Thoracic aorta (tissue), 2 donors: ENCODE measurements around the gene METTL22. TPM values are rescaled to one million over a fixed set of nuclear protein-coding genes. Genes with fewer than 3 reads are reported as not detected.

Experiments
- ATAC-seq: fragments of 150-250 bp; one replicate; pipeline ENCODE4 v1.8.0; 2017; ENCODE audit warnings: low read depth; ENCODE audit not compliant: insufficient number of reproducible peaks, low FRiP score
- DNase-seq: peaks from one replicate; pipeline ENCODE4 v3.0.0-alpha.2; 2020; ENCODE audit warnings: low spot score
- H3K27ac ChIP-seq, 2 donors: fragments of 200-600 bp; sonication (generic); 1 replicate in 1 of 2; 2 replicates in 1 of 2; pipeline ENCODE4 v1.5.1; 2016; ENCODE audit warnings: mild to moderate bottlenecking in 2 of 2, moderate library complexity in 2 of 2
- H3K27me3 ChIP-seq: fragments of 200-600 bp; sonication (generic); replicated peaks from 2 replicates; pipeline ENCODE4 v1.6.0; 2016; ENCODE audit warnings: mild to moderate bottlenecking; ENCODE audit not compliant: insufficient read depth
- H3K36me3 ChIP-seq: fragments of 200-600 bp; sonication (generic); one replicate; pipeline ENCODE4 v1.5.1; 2016
- H3K4me1 ChIP-seq, 2 donors: fragments of 200-600 bp; sonication (generic); 1 replicate in 1 of 2; 2 replicates in 1 of 2; pipeline versions ENCODE4 v1.5.1 to v1.6.0; 2016; ENCODE audit warnings: low read depth in 2 of 2, mild to moderate bottlenecking in 1 of 2; ENCODE audit not compliant: control insufficient read depth in 1 of 2
- H3K4me3 ChIP-seq: fragments of 200-600 bp; sonication (generic); 2 replicates; pipeline ENCODE4 v1.5.1; 2016; ENCODE audit warnings: mild to moderate bottlenecking
- H3K9me3 ChIP-seq: fragments of 200-600 bp; sonication (generic); 2 replicates; pipeline ENCODE4 v1.5.1; 2016
- total RNA-seq, 2 donors: library from RNA; depleted of rRNA; stranded (reverse); fragments of >200 nt; gene quantifications; one replicate each; pipeline versions ENCODE4 v1.1.0 to v1.2.3, GENCODE V29; 2016
- TF ChIP-seq, protein P1 (sequence below): fragments of 200-600 bp; sonication (generic); IDR thresholded peaks from one replicate; pipeline ENCODE4 v1.5.1; 2019; ENCODE audit warnings: antibody characterized with exemption

The METTL22 gene
- total RNA-seq, 2 donors from 2014 or later, result 19.6 to 34.6 TPM

GRCh38 chr16:8611122-8611521 lies 10.4 kb upstream of the METTL22 start:
- H3K27ac ChIP-seq, result no peak overlapping the region
- ATAC-seq, result no peak
- TF ChIP-seq, protein P1, sequence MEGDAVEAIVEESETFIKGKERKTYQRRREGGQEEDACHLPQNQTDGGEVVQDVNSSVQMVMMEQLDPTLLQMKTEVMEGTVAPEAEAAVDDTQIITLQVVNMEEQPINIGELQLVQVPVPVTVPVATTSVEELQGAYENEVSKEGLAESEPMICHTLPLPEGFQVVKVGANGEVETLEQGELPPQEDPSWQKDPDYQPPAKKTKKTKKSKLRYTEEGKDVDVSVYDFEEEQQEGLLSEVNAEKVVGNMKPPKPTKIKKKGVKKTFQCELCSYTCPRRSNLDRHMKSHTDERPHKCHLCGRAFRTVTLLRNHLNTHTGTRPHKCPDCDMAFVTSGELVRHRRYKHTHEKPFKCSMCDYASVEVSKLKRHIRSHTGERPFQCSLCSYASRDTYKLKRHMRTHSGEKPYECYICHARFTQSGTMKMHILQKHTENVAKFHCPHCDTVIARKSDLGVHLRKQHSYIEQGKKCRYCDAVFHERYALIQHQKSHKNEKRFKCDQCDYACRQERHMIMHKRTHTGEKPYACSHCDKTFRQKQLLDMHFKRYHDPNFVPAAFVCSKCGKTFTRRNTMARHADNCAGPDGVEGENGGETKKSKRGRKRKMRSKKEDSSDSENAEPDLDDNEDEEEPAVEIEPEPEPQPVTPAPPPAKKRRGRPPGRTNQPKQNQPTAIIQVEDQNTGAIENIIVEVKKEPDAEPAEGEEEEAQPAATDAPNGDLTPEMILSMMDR, result no peak
- H3K27me3 ChIP-seq, result no peaks in the 10 kb centered on the region
- no peaks in the 10 kb centered on the region for H3K9me3 ChIP-seq
- H3K4me3 ChIP-seq, result no peak overlapping the region
- no peak for DNase-seq
- no peaks in the 10 kb centered on the region for H3K36me3 ChIP-seq
- no peaks in the 10 kb centered on the region for H3K4me1 ChIP-seq

DNA sequence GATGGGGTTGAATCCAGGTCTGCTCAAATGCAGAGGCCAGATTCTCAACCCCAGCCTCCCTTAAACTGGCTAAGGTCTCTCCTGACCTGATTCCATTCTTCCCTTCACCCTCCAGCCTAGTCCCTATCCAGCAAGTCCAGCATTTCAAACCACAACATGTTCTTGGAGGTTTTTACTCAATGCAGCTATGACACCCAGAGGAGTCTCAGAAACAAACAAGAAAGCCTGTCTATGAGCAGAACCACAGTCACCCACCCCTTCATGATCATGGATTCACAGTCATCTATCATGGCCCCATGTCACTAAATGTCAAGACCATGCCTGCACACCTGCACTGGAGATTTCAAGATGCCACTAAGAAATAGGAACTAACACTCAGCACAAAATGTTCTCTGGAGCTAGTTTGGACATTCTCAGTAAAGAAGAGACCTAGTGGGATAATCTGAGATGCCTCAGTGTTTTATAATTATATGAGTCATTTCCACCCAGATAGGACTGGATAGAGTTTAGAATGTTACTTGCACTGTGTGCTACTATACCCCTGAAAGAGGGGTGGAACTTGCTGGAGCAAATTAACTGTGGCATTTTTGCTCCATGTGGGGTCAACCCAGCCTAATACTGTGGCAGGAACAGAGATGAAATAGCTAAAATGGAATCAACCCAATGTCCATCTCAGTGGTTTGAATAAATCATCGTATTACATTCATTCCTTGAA lies 9.5 kb upstream of the METTL22 start:
- ATAC-seq, result no peak
- H3K27me3 ChIP-seq, result no peaks in the 10 kb centered on the region

GRCh38 chr16:8614435-8615029 lies 7.0 kb upstream of the METTL22 start:
- ATAC-seq (no peak), DNase-seq (no peak)
- no peaks in the 10 kb centered on the region for H3K27me3 ChIP-seq
- H3K4me1 ChIP-seq, result no peaks in the 10 kb centered on the region
- no peaks in the 10 kb centered on the region for H3K9me3 ChIP-seq
- H3K27ac ChIP-seq, result no peak overlapping the region
- TF ChIP-seq, protein P1, result no peak
- H3K36me3 ChIP-seq, result no peaks in the 10 kb centered on the region
- no peak overlapping the region for H3K4me3 ChIP-seq

More for the DNA sequence above, 9.5 kb upstream of the METTL22 start:
- TF ChIP-seq, protein P1, result no peak
- no peaks in the 10 kb centered on the region for H3K9me3 ChIP-seq
- H3K36me3 ChIP-seq, result no peaks in the 10 kb centered on the region
- H3K4me3 ChIP-seq, result no peak overlapping the region
- no peaks in the 10 kb centered on the region for H3K4me1 ChIP-seq
- H3K27ac ChIP-seq, result no peak overlapping the region
- no peak for DNase-seq

GRCh38 chr16:8619671-8620370 lies 1.7 kb upstream of the METTL22 start:
- H3K27ac ChIP-seq, result no peak overlapping the region
- TF ChIP-seq, protein P1, result no peak
- no peak for ATAC-seq
- peaks cover 9 to 18% of the 10 kb centered on the region in 2 donors for H3K4me1 ChIP-seq
- no peak overlapping the region for H3K4me3 ChIP-seq
- no peaks in the 10 kb centered on the region for H3K9me3 ChIP-seq
- H3K36me3 ChIP-seq, result no peaks in the 10 kb centered on the region
- no peaks in the 10 kb centered on the region for H3K27me3 ChIP-seq
- no peak for DNase-seq

DNA sequence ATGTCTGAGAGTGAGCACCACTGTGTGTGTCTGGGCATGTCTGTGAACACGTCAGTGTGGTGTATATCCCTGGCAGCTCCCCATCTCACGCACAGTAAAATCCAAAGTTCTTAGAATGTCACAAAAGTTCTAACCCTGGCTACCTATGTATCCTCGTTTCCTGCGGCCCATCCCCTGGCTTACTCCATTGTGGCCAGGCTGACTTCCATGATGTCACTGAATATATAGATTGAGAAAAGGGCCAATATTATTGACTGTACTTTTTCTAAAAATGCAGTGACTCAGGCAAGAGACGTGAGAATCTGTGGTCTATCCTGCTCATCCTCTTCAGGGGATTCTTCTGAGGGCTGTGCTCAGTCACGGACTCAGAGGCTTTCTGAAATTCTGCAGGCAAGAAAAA lies 963 bp upstream of the METTL22 start:
- peaks cover 2% of the 10 kb centered on the region for H3K36me3 ChIP-seq
- H3K27me3 ChIP-seq, result no peaks in the 10 kb centered on the region
- H3K9me3 ChIP-seq, result no peaks in the 10 kb centered on the region
- peaks cover 9 to 18% of the 10 kb centered on the region in 2 donors for H3K4me1 ChIP-seq
- H3K4me3 ChIP-seq, result no peak overlapping the region
- no peak for DNase-seq
- TF ChIP-seq, protein P1, result no peak
- ATAC-seq, result no peak
- H3K27ac ChIP-seq, result no peak overlapping the region
